ENCODE measurements around the gene KCP.

- TF ChIP-seq POLR2A (IDR thresholded peaks at IDR 0.05) = peak in 2 of 4 donors; percentile 28 to 41
- TF ChIP-seq CTCF (IDR thresholded peaks at IDR 0.05) = no peak
Observed at GRCh38 chr7:128831178-128831993, 79.1 kb downstream of the KCP start.

All from esophagus squamous epithelium (tissue), 4 donors.